Tibial artery (tissue), 4 donors: ENCODE results near the gene RALGPS1.

Source experiments
- DNase-seq, 2 donors: peaks; one replicate each; pipeline ENCODE4 v3.0.0-alpha.2; 2019
- H3K27ac ChIP-seq, 2 donors: fragments of 200-600 bp; sonication (generic) in 1 of 2; 1 replicate in 1 of 2; 2 replicates in 1 of 2; pipeline ENCODE4 v1.5.1; 2018 to 2019; ENCODE audit warnings: mild to moderate bottlenecking in 1 of 2
- H3K27me3 ChIP-seq, 2 donors: fragments of 200-600 bp; sonication (generic) in 1 of 2; one replicate each; pipeline versions ENCODE4 v1.5.1 to v1.6.0; 2016 to 2019
- H3K36me3 ChIP-seq, 3 donors: fragments of 200-600 bp; sonication (generic) in 2 of 3; one replicate each; pipeline ENCODE4 v1.5.1; 2016 to 2019; ENCODE audit warnings: mild to moderate bottlenecking in 2 of 3
- H3K4me1 ChIP-seq, 4 donors: fragments of 200-600 bp; sonication (generic) in 2 of 4; 1 replicate in 3 of 4; 2 replicates in 1 of 4; pipeline ENCODE4 v1.5.1; 2016 to 2019
- H3K4me3 ChIP-seq, 2 donors: fragments of 200-600 bp; sonication (generic) in 1 of 2; 1 replicate in 1 of 2; 2 replicates in 1 of 2; pipeline ENCODE4 v1.5.1; 2018 to 2019; ENCODE audit warnings: mild to moderate bottlenecking in 2 of 2
- H3K9me3 ChIP-seq, 3 donors: fragments of 200-600 bp; sonication (generic) in 1 of 3; one replicate each; pipeline ENCODE4 v1.5.1; 2016 to 2019
- CTCF ChIP-seq, 2 experiments: fragments of 200-600 bp in 1 of 2; fragments of 450-650 bp in 1 of 2; IDR thresholded peaks; one replicate each; pipeline ENCODE4 v1.5.1; 2017 to 2019; ENCODE audit warnings: antibody characterized with exemption in 2 of 2, mild to moderate bottlenecking in 1 of 2, moderate library complexity in 1 of 2
- intact Hi-C: fragments of 100-400 bp; cut with DNase I; formaldehyde crosslinking; loops from one replicate; pipeline ENCODE4 v1.15.0; 2023; ENCODE audit warnings: low total_unique reads

The RALGPS1 gene

GRCh38 chr9:127172066-127172707, 257.6 kb downstream of the RALGPS1 start:
- H3K27ac ChIP-seq, result no peak overlapping the region
- intact Hi-C loops, result no loop called here

GRCh38 chr9:127173063-127173462, 258.5 kb downstream of the RALGPS1 start:
- peak in 1 of 2 donors; percentile 40 for DNase-seq
- Histone ChIP-seq H3K4me3 (no peak overlapping the region), H3K27me3 (no peaks in the 10 kb centered on the region), H3K4me1 (peaks cover 0 to 6% (median 2%) of the 10 kb centered on the region in 4 donors), H3K36me3 (peaks cover 0 to 8% (median 0%) of the 10 kb centered on the region in 3 donors), H3K9me3 (no peaks in the 10 kb centered on the region), H3K27ac (no peak overlapping the region)
- intact Hi-C loops, result no loop called here
- TF ChIP-seq CTCF (IDR thresholded peaks at IDR 0.05), result no peak

More at GRCh38 chr9:127172066-127172707, 257.6 kb downstream of the RALGPS1 start:
- Histone ChIP-seq H3K27me3 (no peaks in the 10 kb centered on the region), H3K36me3 (peaks cover 0 to 8% (median 0%) of the 10 kb centered on the region in 3 donors), H3K4me1 (peaks cover 0 to 6% (median 2%) of the 10 kb centered on the region in 4 donors), H3K9me3 (no peaks in the 10 kb centered on the region), H3K4me3 (no peak overlapping the region)
- peak in 1 of 2 donors; percentile 20 for DNase-seq
- TF ChIP-seq CTCF (IDR thresholded peaks at IDR 0.05), result no peak

GRCh38 chr9:127174386-127175318, 260.1 kb downstream of the RALGPS1 start:
- no peak overlapping the region for H3K27ac ChIP-seq
- peak in 1 of 2 donors; percentile 24 for DNase-seq
- intact Hi-C loops, result no loop called here

GRCh38 chr9:127175319-127175715, 260.7 kb downstream of the RALGPS1 start:
- Histone ChIP-seq H3K4me3 (no peak overlapping the region), H3K4me1 (peaks cover 0 to 26% (median 21%) of the 10 kb centered on the region in 4 donors), H3K27ac (no peak overlapping the region), H3K36me3 (peaks cover 0 to 8% (median 0%) of the 10 kb centered on the region in 3 donors), H3K9me3 (no peaks in the 10 kb centered on the region), H3K27me3 (no peaks in the 10 kb centered on the region)
- TF ChIP-seq CTCF (IDR thresholded peaks at IDR 0.05), result no peak
- intact Hi-C loops, result no loop called here
- DNase-seq, result peak in 1 of 2 donors; percentile 51

More at GRCh38 chr9:127174386-127175318, 260.1 kb downstream of the RALGPS1 start:
- Histone ChIP-seq H3K36me3 (peaks cover 0 to 8% (median 0%) of the 10 kb centered on the region in 3 donors), H3K27me3 (no peaks in the 10 kb centered on the region), H3K9me3 (no peaks in the 10 kb centered on the region), H3K4me3 (no peak overlapping the region), H3K4me1 (peaks cover 0 to 19% (median 14%) of the 10 kb centered on the region in 4 donors)
- no peak for TF ChIP-seq CTCF (IDR thresholded peaks at IDR 0.05)

GRCh38 chr9:127175764-127176163, 261.2 kb downstream of the RALGPS1 start:
- H3K36me3 ChIP-seq, result peaks cover 0 to 8% (median 0%) of the 10 kb centered on the region in 3 donors
- no peak overlapping the region for H3K4me3 ChIP-seq
- intact Hi-C loops, result no loop called here
- peaks cover 0 to 30% (median 22%) of the 10 kb centered on the region in 4 donors for H3K4me1 ChIP-seq
- H3K27me3 ChIP-seq, result no peaks in the 10 kb centered on the region
- TF ChIP-seq CTCF (IDR thresholded peaks at IDR 0.05), result no peak
- no peaks in the 10 kb centered on the region for H3K9me3 ChIP-seq
- peak in 1 of 2 donors; percentile 65 for DNase-seq
- H3K27ac ChIP-seq, result no peak overlapping the region
